ENCODE results near the gene CHRM3.
"Not testable (repeated sequence)": the region's sequence is repeated elsewhere in the genome, so short reads cannot be mapped to it uniquely, and the experiment has no call there.

The CHRM3 gene

DNA sequence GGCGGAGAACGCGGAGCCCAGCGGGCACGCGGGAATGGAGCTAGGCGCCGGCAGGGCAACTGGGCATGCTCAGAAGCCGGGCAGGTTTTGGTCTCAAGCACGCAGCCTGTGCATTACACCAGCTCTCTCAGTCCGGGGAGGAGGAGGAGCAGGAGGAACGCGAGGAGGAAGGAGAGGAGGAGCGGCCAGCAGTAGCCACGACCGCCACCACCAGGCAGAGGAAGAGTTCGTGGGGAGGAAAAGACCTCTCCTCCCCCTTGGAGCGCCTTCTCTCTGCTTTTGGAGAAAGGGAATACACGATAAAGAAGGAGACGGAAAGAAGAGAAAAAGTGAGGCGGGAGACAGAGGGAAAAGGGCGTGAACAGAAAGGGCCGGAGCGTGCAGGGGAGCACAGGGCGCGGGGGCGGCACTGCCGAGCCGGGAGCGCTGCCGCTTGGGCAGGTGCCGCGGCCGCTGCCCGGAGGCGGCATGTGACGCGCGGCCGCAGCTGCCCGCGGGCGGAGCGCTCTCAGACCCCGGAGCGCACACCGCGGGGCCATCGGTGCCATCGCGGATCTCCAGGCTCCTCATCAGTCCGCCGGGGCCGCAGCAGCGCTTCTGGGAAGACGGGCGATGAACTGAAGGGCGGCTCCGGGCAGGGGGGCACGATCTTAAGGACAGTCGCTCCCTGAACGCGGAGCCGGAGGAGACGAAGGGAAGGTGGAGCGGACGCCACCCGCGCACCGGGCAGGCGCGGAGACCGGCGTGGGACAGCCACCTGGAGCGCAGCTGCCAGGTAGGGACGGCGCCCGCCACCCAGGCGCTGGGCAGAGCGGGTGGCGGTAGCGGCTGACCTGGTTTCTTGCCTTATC, at the start of gene CHRM3:
CHRM3 (plus strand) TSS at position 116 of the 851 bp plus-strand sequence. CDS start 520,884 bp downstream, outside the sequence.
- no peak for DNase-seq (ENCODE audit: low read depth in 3 of 3, low spot score in 1 of 3)

DNA sequence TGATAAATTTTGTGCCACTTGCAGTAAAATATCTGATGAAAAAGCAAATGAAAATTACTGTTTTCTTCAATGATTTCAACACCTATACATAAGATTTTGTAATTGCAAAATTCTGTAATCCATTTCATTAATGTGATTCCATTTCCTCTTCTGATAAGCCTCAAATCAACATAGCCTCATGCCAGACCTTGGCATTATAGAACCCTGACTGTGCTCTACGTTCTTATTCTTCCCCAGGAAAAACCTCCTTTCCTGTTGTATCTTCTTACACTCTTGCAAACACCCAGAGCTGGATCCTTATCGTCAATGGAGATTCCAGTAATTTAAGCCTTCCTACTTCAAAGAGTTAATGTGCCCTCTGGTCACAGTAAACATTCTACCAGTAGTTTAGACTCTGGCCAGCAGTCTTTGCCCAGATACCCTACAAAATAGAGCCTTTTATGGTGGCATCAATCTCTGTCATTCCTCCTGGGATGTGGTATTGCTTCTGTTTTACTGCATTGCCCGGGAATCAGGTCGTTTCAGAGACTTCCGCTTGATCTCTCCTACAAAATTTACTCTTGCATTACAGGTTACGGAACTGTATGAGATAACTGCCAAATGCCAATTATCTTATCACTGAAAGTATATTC, 48.5 kb upstream of the CHRM3 start:
- DNase-seq (ENCODE audit: low read depth in 3 of 3, low spot score in 1 of 3) = no peak

GRCh38 chr1:239347776-239348175, 38.6 kb upstream of the CHRM3 start:
- no peak for DNase-seq (ENCODE audit: low read depth in 3 of 3, low spot score in 1 of 3)

DNA sequence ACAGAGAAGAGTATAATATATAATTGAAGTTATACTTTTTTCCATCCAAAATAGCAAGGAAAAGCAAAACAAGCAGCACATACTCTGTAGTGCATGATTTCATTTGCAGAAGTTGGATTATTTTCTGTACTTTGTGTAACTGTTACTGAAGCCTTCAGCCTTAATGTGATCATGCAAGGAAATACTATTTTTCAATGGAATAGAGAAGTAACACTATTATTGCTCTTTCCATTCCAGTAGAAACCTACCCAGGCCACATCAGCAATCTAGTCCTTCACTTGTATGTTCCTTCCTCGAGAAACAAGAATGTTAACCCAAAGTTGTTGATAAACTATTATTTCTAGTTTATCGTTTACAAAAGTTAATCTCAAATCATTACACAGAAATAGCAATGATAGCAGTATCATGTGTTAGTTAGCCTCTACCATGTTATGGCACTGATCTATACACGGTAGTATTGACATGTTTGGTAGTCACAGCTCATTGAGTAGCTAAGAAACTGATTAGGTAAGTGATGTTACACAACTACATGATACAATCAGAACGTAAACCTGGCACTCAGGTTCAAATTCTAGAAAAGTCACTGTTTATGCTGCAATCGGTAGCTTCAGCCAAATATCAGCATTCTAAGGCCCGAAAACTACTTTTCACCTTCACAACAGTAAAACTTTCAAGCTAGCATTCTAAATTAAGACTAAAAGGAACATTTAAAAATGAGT, 37.6 kb upstream of the CHRM3 start:
- no peak for DNase-seq (ENCODE audit: low read depth in 3 of 3, low spot score in 1 of 3)

GRCh38 chr1:239349699-239350098, 36.7 kb upstream of the CHRM3 start:
- DNase-seq (ENCODE audit: low read depth in 3 of 3, low spot score in 1 of 3) = no peak

DNA sequence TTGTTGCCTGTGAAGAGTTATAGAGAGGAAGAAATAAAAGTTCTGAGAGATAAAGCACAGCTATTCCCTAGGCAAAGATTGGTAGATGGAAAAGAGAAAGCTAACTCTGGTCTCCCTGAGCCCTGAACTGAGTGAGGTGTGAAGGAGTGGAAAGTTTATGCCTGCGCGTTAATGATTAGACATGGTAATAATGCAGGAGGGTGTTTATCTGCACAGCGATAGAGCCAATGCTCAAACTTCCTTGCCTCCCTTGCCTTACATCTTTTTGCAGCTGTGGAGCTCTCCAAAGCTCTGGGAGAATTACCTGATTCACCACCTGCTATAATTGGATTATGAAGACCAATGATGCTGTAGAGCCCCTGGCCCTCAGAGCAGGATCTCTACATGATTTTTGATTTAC, 32.8 kb upstream of the CHRM3 start:
- DNase-seq (ENCODE audit: low read depth in 3 of 3, low spot score in 1 of 3) = no peak

DNA sequence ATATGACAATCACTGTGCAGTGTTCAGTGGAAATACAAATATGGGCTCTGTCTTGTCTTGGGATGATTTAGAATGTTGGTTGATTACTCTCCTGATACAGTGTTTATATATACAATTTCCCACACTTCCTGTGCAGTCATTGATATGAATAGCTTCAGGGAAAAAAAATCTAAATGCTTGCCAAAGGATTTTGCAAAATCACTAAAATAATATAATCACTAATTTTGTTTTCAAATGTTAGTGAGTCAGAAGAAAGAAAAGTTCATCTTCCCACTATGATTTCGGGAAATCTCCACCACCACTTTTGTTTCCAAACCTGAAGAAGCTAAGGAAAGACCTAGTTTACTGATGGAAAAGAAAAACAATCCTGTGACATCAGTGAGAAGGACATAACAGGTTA, 32.1 kb upstream of the CHRM3 start:
- DNase-seq (ENCODE audit: low read depth in 3 of 3, low spot score in 1 of 3) = no peak

- DNase-seq (ENCODE audit: low read depth in 3 of 3, low spot score in 1 of 3) = no peak
Observed at GRCh38 chr1:239357867-239358266, 28.5 kb upstream of the CHRM3 start.

GRCh38 chr1:239361403-239361802, 25.0 kb upstream of the CHRM3 start:
- DNase-seq (ENCODE audit: low read depth in 3 of 3, low spot score in 1 of 3) = no peak

DNA sequence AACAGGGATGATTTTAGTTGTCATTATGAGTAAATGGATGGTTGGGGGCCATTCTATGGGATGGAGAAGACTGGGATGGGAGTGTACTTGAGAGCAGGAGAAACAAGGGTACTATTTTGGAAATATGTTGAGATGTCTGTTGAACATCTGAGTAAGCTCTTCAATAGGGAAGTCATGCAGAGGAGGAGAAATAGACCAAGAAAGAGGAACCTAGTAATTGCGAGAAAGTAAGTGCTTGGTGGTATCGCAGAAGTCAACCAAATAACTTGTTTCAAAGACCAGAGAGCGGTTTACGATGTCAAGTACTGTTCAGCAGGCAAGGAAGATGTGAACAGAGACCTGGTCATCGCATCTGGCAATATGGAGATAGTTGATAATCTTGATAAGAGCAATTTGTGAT, 22.4 kb upstream of the CHRM3 start:
- DNase-seq (ENCODE audit: low read depth in 3 of 3, low spot score in 1 of 3) = no peak

DNA sequence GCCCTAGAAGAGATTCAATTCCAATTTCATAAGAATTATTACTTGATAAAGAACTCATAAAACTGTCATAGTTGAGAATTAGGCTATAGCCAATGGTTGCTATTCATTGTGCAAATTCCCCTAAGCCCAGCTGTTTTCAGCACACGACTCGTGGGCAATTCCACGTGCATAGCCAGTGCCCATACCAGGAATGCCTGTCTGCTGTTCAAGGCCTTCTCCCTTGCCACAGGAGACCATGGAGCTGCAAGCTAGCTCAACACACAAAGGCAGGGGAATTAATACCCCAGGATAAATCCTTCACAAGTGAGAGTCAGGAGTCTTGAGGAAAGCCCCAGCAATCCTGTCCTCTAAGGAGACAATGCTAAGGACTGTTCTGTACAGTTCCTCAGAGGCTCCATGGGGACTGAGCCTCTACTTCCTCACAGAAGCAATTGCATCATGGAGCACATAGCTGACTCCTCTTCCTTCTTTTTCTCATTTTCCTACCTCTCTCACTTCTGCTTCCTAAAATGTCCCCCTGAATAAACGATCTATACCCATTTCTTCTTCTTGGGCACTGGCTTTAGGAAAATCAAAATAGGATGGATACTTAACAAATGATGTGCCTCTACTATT, 19.1 kb upstream of the CHRM3 start:
- DNase-seq (ENCODE audit: low read depth in 3 of 3, low spot score in 1 of 3) = no peak

GRCh38 chr1:239368436-239369109, 17.8 kb upstream of the CHRM3 start:
- DNase-seq (ENCODE audit: low read depth in 3 of 3, low spot score in 1 of 3) = no peak

DNA sequence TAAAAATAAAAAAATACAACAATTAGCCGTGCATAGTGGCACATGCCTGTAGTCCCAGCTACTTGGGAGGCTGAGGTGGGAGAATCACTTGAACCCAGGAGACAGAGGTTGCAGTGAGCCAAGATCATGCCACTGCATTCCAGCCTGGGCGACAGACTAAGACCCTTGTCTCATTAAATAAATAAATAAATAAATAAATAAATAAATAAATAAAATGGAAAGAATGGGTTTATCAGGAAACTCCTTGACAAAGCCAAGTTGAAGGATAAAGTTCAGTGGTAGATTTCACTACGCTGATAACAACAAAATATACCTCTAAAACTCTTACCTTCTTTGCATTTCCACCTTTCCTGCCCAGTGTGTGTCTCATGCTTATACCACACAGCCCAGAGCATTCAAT, 15.5 kb upstream of the CHRM3 start:
- DNase-seq (ENCODE audit: low read depth in 3 of 3, low spot score in 1 of 3) = not testable (repeated sequence)

- no peak for DNase-seq (ENCODE audit: low read depth in 3 of 3, low spot score in 1 of 3)
Observed at GRCh38 chr1:239382666-239383065, 3.7 kb upstream of the CHRM3 start.

DNA sequence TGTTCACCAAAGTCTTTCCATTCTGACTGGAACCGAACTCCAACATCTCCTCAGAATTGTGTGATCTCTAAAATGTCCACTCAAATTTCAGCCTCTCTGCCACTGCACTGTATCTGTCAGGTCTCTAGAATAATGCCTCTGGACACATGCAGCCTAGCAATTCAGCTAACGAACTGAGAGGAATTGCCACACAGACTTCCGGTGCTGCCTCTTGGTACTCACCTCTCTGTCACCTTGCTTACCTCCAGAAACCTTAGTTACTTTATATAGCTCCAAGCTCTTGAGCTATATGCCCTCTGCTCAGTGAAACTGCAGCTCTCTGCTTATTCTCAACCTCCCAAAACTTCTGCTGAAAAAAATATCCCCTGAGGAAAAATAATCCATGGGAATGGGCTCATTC, 2.7 kb upstream of the CHRM3 start:
- DNase-seq (ENCODE audit: low read depth in 3 of 3, low spot score in 1 of 3) = no peak

GRCh38 chr1:239387304-239388158, 1.2 kb downstream of the CHRM3 start:
- no peak for DNase-seq (ENCODE audit: low read depth in 3 of 3, low spot score in 1 of 3)

GRCh38 chr1:239388159-239388485, 1.8 kb downstream of the CHRM3 start:
- no peak for DNase-seq (ENCODE audit: low read depth in 3 of 3, low spot score in 1 of 3)

- DNase-seq (ENCODE audit: low read depth in 3 of 3, low spot score in 1 of 3) = no peak
Observed at GRCh38 chr1:239388578-239388977, 2.2 kb downstream of the CHRM3 start.

DNA sequence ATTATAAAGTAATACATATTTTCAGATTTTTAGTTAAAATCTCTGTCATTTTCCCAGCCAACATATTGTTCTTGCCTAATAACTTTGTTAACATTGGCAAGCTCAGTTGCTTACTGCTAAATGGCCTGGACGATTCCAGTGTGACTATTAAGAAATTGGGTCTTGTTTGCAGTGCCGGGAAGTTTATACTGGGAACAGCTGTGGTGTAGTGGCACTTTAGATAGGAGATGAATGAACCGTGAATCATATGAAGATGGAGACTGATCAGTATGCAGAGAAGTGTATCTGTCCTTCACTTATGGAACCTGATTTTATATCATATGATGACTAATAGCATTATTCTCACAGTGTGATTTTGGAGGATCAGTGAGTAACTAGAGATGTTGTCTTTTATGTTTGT, 3.3 kb downstream of the CHRM3 start:
- no peak for DNase-seq (ENCODE audit: low read depth in 3 of 3, low spot score in 1 of 3)

GRCh38 chr1:239392271-239392670, 5.9 kb downstream of the CHRM3 start:
- DNase-seq (ENCODE audit: low read depth in 3 of 3, low spot score in 1 of 3) = no peak

Measured in stimulated activated CD4-positive, alpha-beta T cell treated with anti-CD3 and anti-CD28 coated beads, TNF-alpha, amount 100 ng/mL, for 1 hour (primary cell).